Endodermal cell (in vitro differentiated cells): ENCODE data around the gene CTIF. TPM values are rescaled to one million over a fixed set of nuclear protein-coding genes. Genes with fewer than 3 reads are reported as not detected.

Experiments
- DNase-seq: peaks from one replicate; pipeline ENCODE4 v3.0.0-alpha.2; 2017
- H3K27ac ChIP-seq: 2 replicates; pipeline ENCODE4 v1.5.1; 2013; ENCODE audit warnings: mild to moderate bottlenecking, low read depth, low read length, moderate library complexity
- H3K27me3 ChIP-seq: 2 replicates; pipeline ENCODE4 v1.6.1; 2013; ENCODE audit warnings: mild to moderate bottlenecking, low read length, moderate library complexity; ENCODE audit not compliant: insufficient read depth, control insufficient read depth, poor library complexity, severe bottlenecking
- H3K36me3 ChIP-seq: 2 replicates; pipeline ENCODE4 v1.7.0; 2013; ENCODE audit warnings: mild to moderate bottlenecking, low read length, moderate library complexity; ENCODE audit not compliant: control insufficient read depth, insufficient read depth
- H3K4me1 ChIP-seq: one replicate; pipeline ENCODE4 v1.7.0; 2013; ENCODE audit warnings: low read length; ENCODE audit not compliant: control insufficient read depth, insufficient read depth
- H3K4me3 ChIP-seq: 2 replicates; pipeline ENCODE4 v1.5.1; 2013; ENCODE audit warnings: mild to moderate bottlenecking, low read length, moderate library complexity
- H3K9ac ChIP-seq: 2 replicates; pipeline ENCODE4 v1.6.1; 2013; ENCODE audit warnings: mild to moderate bottlenecking, low read length, moderate library complexity; ENCODE audit not compliant: poor library complexity, severe bottlenecking; ENCODE audit errors: extremely low read depth
- H3K9me3 ChIP-seq: 2 replicates; pipeline ENCODE4 v1.6.1; 2013; ENCODE audit warnings: mild to moderate bottlenecking, low read length, moderate library complexity; ENCODE audit not compliant: control insufficient read depth
- H3K27ac Mint-ChIP-seq: 2 replicates; pipeline ENCODE4 v1.8.0; 2020; ENCODE audit warnings: mixed read lengths
- H3K27me3 Mint-ChIP-seq: 2 replicates; pipeline ENCODE4 v1.8.0; 2021; ENCODE audit warnings: mild to moderate bottlenecking, mixed read lengths; ENCODE audit not compliant: insufficient read depth
- H3K36me3 Mint-ChIP-seq: 2 replicates; pipeline ENCODE4 v1.8.0; 2020; ENCODE audit warnings: low read depth, mixed read lengths
- H3K4me1 Mint-ChIP-seq: 2 replicates; pipeline ENCODE4 v1.8.0; 2020; ENCODE audit warnings: mixed read lengths
- H3K4me3 Mint-ChIP-seq: 2 replicates; pipeline ENCODE4 v1.8.0; 2020; ENCODE audit warnings: mild to moderate bottlenecking, moderate library complexity, mixed read lengths
- H3K9me3 Mint-ChIP-seq: 2 replicates; pipeline ENCODE4 v1.8.0; 2020; ENCODE audit warnings: mild to moderate bottlenecking, mixed read lengths
- CTCF ChIP-seq: fragments of 200-600 bp; sonication (generic); conservative IDR thresholded peaks from 2 replicates; pipeline ENCODE4 v1.5.0; 2021; ENCODE audit warnings: antibody characterized with exemption, mild to moderate bottlenecking
- WGBS, 2 experiments: methylation state at CpG; one replicate each; pipeline versions ENCODE4 v1.1.5 to v1.1.7; 2013; ENCODE audit warnings: missing lambda C conversion rate in 2 of 2, mixed read lengths in 1 of 2; ENCODE audit not compliant: insufficient coverage in 1 of 2, insufficient read length in 1 of 2; 5-methylcytosine and 5-hydroxymethylcytosine counted together
- total RNA-seq, 2 donors: library from RNA; stranded (reverse); fragmentation: NEBNext Ultra II Directional in 1 of 2; extraction: Animal tissue kit (Norgen Biotek cat#: 25700) in 1 of 2; gene quantifications; 2 replicates in 1 of 2; 3 replicates in 1 of 2; pipeline ENCODE4 v1.2.1, GENCODE V29; 2021

CTIF gene
- total RNA-seq, 2 donors from 2014 or later: 33.8 to 41.6 TPM

GRCh38 chr18:48826271-48826670 is 287.4 kb downstream of the CTIF start:
- Mint-ChIP-seq H3K27ac (no peak overlapping the region), H3K4me1 (peaks cover 37% of the 10 kb centered on the region), H3K36me3 (peaks cover 18% of the 10 kb centered on the region), H3K9me3 (peaks cover 10% of the 10 kb centered on the region), H3K27me3 (no peaks in the 10 kb centered on the region), H3K4me3 (no peak overlapping the region)
- Histone ChIP-seq H3K27ac (no peak overlapping the region), H3K27me3 (no peaks in the 10 kb centered on the region), H3K4me1 (peaks cover 21% of the 10 kb centered on the region), H3K9ac (no peak overlapping the region), H3K9me3 (peaks cover 10% of the 10 kb centered on the region), H3K4me3 (no peak overlapping the region), H3K36me3 (no peaks in the 10 kb centered on the region)
- 90 to 94% methylated on average over 6 to 7 of the region's 7 CpGs for WGBS, 2 experiments
- no peak for TF ChIP-seq CTCF
- peak; percentile 35 for DNase-seq

GRCh38 chr18:48826806-48827205 is 288.0 kb downstream of the CTIF start:
- DNase-seq: peak; percentile 26
- H3K27ac ChIP-seq: peak overlapping the region; percentile 94

DNA sequence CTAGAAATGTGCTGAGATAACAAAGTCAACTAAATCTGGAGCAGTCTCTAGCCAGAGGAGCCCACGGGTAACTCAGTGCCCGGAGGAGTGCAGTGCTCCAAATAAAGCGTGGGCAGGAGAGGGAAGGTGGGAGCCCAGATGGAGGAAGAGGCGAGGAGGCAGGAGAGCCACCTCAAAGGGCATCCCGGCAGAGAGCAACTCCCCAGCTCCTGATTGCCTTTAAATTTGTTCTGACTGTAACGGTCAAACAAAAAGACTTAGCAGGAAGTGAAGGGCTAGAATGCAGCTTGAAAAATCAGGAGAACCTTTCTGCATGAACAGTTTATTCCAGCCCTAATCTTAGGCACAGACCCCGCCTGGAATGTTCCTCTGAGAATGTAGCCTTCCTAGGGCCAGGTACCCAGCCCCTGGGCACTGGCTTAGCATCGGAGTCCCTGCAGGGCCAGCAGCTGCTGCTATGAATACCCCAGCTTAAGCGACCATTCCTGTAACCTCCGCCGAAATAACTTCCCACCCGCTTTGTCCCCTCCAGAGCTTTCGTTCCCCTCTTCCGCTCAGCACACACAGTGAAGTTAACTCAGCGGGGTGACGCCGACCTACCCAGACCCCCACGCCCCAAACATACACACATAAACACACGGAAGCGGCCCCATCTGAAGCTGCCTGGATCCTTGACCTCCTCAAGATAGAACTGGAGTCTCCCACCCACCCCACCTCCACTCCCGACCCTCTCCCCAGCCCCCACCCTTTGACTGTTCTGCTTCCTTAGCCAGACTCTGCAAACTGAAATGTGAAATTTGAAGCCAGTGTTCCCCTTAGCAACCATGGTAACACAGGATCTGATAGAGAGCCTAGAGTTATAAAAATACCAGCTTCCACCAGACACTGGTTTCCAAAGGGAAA is 288.7 kb downstream of the CTIF start:
- Histone ChIP-seq H3K4me3 (no peak overlapping the region), H3K9me3 (peaks cover 10% of the 10 kb centered on the region), H3K36me3 (no peaks in the 10 kb centered on the region), H3K27me3 (no peaks in the 10 kb centered on the region), H3K9ac (no peak overlapping the region), H3K4me1 (peaks cover 21% of the 10 kb centered on the region), H3K27ac (peak overlapping the region; percentile 94)
- no peak for TF ChIP-seq CTCF
- peak; percentile 81 for DNase-seq
- Mint-ChIP-seq H3K27me3 (no peaks in the 10 kb centered on the region), H3K9me3 (peaks cover 10% of the 10 kb centered on the region), H3K4me1 (peaks cover 40% of the 10 kb centered on the region), H3K36me3 (peaks cover 14% of the 10 kb centered on the region), H3K4me3 (peak overlapping the region; percentile 23), H3K27ac (peak overlapping the region; percentile 64)
- 47 to 55% methylated on average over 11 to 21 of the region's 21 CpGs for WGBS, 2 experiments

More at GRCh38 chr18:48826806-48827205, 288.0 kb downstream of the CTIF start:
- Mint-ChIP-seq H3K27ac (no peak overlapping the region), H3K36me3 (peaks cover 18% of the 10 kb centered on the region), H3K27me3 (no peaks in the 10 kb centered on the region), H3K4me3 (no peak overlapping the region), H3K4me1 (peaks cover 37% of the 10 kb centered on the region), H3K9me3 (peaks cover 10% of the 10 kb centered on the region)
- no peak overlapping the region for H3K9ac ChIP-seq
- TF ChIP-seq CTCF: no peak
- H3K4me3 ChIP-seq: no peak overlapping the region
- H3K9me3 ChIP-seq: peaks cover 10% of the 10 kb centered on the region
- peaks cover 21% of the 10 kb centered on the region for H3K4me1 ChIP-seq
- WGBS, 2 experiments: 95 to 97% methylated on average over 8 of the region's 8 CpGs
- H3K27me3 ChIP-seq: no peaks in the 10 kb centered on the region
- H3K36me3 ChIP-seq: no peaks in the 10 kb centered on the region
